ENCODE data around the gene COL4A2.

Gene COL4A2

GRCh38 chr13:110455444-110455843, 148.4 kb downstream of the COL4A2 start:
- no peak for DNase-seq (ENCODE audit: low spot score)

GRCh38 chr13:110455941-110456340, 148.9 kb downstream of the COL4A2 start:
- DNase-seq (ENCODE audit: low spot score), result peak; percentile 93

GRCh38 chr13:110456550-110456949, 149.5 kb downstream of the COL4A2 start:
- no peak for DNase-seq (ENCODE audit: low spot score)

GRCh38 chr13:110457361-110457760, 150.3 kb downstream of the COL4A2 start:
- no peak for DNase-seq (ENCODE audit: low spot score)

GRCh38 chr13:110458017-110458416, 150.9 kb downstream of the COL4A2 start:
- DNase-seq (ENCODE audit: low spot score), result no peak

- no peak for DNase-seq (ENCODE audit: low spot score)
Measured at GRCh38 chr13:110458594-110459365, 151.7 kb downstream of the COL4A2 start.

- no peak for DNase-seq (ENCODE audit: low spot score)
Measured at GRCh38 chr13:110462091-110462490, 155.0 kb downstream of the COL4A2 start.

- no peak for DNase-seq (ENCODE audit: low spot score)
Measured at GRCh38 chr13:110463156-110463555, 156.1 kb downstream of the COL4A2 start.

- DNase-seq (ENCODE audit: low spot score), result no peak
Measured at GRCh38 chr13:110463871-110464510, 156.9 kb downstream of the COL4A2 start.

- DNase-seq (ENCODE audit: low spot score), result no peak
Measured at GRCh38 chr13:110464556-110465333, 157.7 kb downstream of the COL4A2 start.

GRCh38 chr13:110465696-110466095, 158.6 kb downstream of the COL4A2 start:
- DNase-seq (ENCODE audit: low spot score), result no peak

GRCh38 chr13:110466266-110466915, 159.3 kb downstream of the COL4A2 start:
- no peak for DNase-seq (ENCODE audit: low spot score)

GRCh38 chr13:110467516-110468110, 160.5 kb downstream of the COL4A2 start:
- DNase-seq (ENCODE audit: low spot score), result no peak

- no peak for DNase-seq (ENCODE audit: low spot score)
Measured at GRCh38 chr13:110468986-110469495, 162.0 kb downstream of the COL4A2 start.

- DNase-seq (ENCODE audit: low spot score), result no peak
Measured at GRCh38 chr13:110469597-110469996, 162.5 kb downstream of the COL4A2 start.

- no peak for DNase-seq (ENCODE audit: low spot score)
Measured at GRCh38 chr13:110470272-110471009, 163.4 kb downstream of the COL4A2 start.

GRCh38 chr13:110471156-110471832, 164.2 kb downstream of the COL4A2 start:
- no peak for DNase-seq (ENCODE audit: low spot score)

- no peak for DNase-seq (ENCODE audit: low spot score)
Measured at GRCh38 chr13:110471833-110472162, 164.7 kb downstream of the COL4A2 start.

GRCh38 chr13:110472904-110473563, 165.9 kb downstream of the COL4A2 start:
- no peak for DNase-seq (ENCODE audit: low spot score)

GRCh38 chr13:110474713-110475112, 167.6 kb downstream of the COL4A2 start:
- DNase-seq (ENCODE audit: low spot score), result no peak
